H54 (cell line): ENCODE measurements around the gene KRTAP10-5.
"Not testable (repeated sequence)": the region's sequence is repeated elsewhere in the genome, so short reads cannot be mapped to it uniquely, and the experiment has no call there.

Experiments
- DNase-seq: peaks from one replicate; pipeline ENCODE4 v3.0.0; 2011; ENCODE audit warnings: low spot score, mixed read lengths; ENCODE audit not compliant: insufficient read length
- FAIRE-seq: peaks from 3 replicates; lab custom pipeline; 2011; peaks lifted over from hg19 to GRCh38; lab: Jason Lieb, UNC
- POLR2A ChIP-seq: IDR thresholded peaks from 2 replicates; pipeline ENCODE4 v1.6.1; 2011; ENCODE audit warnings: low read depth, mild to moderate bottlenecking, low read length

The KRTAP10-5 gene

GRCh38 chr21:44601596-44602462 is 21.4 kb upstream of the KRTAP10-5 start:
- FAIRE-seq (no peak), DNase-seq (no peak)
- no peak for TF ChIP-seq POLR2A

GRCh38 chr21:44601091-44601490 is 20.7 kb upstream of the KRTAP10-5 start:
- not testable (repeated sequence) for FAIRE-seq, DNase-seq

- not testable (repeated sequence) for DNase-seq, FAIRE-seq
Observed at GRCh38 chr21:44600118-44600978, 19.9 kb upstream of the KRTAP10-5 start, which contains the start of gene KRTAP10-7. TSS of gene KRTAP10-7 (plus strand) at chr21:44600597. CDS start at chr21:44600622, 25 bp downstream.

GRCh38 chr21:44599264-44600029 is 19.0 kb upstream of the KRTAP10-5 start:
- DNase-seq (no peak), FAIRE-seq (no peak)
- no peak for TF ChIP-seq POLR2A

DNA sequence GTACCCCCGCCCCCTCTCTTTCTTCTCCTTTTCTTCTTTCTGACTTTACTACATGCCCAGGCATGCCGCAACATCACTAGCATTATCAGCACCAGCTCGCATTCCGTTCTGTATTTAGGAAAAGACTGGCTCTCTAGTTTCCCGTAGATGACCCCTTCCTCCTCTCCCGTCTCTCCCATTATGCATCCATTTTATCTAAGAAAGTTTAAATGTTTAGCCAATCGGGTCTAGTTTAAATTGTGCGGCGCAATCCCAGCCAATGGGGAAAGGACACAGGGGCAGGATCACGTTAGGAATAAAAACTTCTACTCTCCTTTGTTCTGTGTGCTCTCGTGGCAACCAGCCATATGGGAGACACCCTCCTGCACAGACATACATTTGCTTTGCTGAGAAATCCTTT is 17.7 kb upstream of the KRTAP10-5 start:
- DNase-seq (no peak), FAIRE-seq (no peak)
- no peak for TF ChIP-seq POLR2A

- FAIRE-seq (no peak), DNase-seq (no peak)
- TF ChIP-seq POLR2A, result no peak
Observed at GRCh38 chr21:44596068-44596725, 15.8 kb upstream of the KRTAP10-5 start.

DNA sequence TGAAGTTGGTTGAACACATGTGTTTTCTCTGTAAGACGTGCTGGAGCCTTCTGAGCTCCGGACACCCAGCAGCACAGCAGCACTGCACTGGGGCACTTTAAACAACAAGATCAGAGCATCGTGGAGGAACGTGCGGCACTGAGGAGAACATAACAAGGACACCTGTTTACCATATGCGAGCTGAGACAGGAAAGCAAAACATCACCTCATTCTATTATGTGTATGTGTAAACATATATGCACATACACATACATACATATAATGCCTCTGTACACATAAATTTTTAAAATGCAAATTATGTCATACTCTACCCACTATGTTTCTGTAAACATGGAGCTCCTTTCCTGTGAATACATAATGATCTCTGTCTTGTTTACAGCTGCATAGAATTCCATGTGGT is 15.1 kb upstream of the KRTAP10-5 start:
- TF ChIP-seq POLR2A, result no peak
- FAIRE-seq, result no peak
- DNase-seq, result no peak

GRCh38 chr21:44594406-44594916 is 14.1 kb upstream of the KRTAP10-5 start:
- no peak for DNase-seq
- TF ChIP-seq POLR2A, result no peak
- FAIRE-seq, result no peak

DNA sequence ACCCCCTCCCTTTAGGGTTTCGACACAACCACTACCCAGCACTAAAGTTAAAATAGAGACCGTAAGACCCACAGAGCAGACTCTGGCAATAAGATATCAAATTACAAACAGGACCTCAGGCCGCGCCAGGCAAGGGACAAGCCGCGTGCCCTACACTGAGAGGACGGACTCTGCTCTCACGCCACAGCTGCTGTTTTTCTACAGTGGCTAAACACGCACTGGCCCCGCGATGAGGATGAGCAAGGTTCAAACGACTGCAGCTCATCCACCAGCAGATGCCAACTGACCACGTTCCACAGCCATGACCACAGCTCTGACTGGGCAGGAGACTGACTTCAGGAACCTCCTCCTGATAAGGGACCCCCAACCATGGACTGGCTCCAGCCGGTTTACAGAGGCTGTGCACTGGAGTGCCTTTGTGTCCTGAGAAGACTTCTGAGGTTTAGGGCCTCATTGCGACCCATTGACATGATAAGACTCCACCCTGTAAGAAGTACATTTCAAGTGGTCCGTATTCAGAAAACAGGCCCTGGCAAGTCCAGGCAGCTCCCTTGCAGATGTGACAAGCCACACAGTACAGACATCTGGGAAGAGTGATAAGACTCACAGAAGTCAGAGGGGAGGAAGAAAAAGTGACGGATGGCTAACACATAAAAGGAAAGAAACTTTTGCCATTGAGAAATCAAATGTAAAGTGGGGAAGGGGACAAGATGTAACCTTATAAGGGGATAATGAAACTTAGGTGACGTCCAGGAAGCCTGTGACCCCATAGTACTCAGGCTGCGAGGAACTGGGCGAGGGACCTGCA is 13.4 kb upstream of the KRTAP10-5 start:
- FAIRE-seq, result no peak
- no peak for DNase-seq
- no peak for TF ChIP-seq POLR2A

- no peak for TF ChIP-seq POLR2A
- no peak for DNase-seq
- no peak for FAIRE-seq
Observed at GRCh38 chr21:44592446-44593311, 12.3 kb upstream of the KRTAP10-5 start, which contains the start of gene KRTAP10-6. TSS of gene KRTAP10-6 (minus strand) at chr21:44592505. CDS start at chr21:44592484, 21 bp downstream.

- not testable (repeated sequence) for DNase-seq, FAIRE-seq
Observed at GRCh38 chr21:44591801-44592130, 11.4 kb upstream of the KRTAP10-5 start.

DNA sequence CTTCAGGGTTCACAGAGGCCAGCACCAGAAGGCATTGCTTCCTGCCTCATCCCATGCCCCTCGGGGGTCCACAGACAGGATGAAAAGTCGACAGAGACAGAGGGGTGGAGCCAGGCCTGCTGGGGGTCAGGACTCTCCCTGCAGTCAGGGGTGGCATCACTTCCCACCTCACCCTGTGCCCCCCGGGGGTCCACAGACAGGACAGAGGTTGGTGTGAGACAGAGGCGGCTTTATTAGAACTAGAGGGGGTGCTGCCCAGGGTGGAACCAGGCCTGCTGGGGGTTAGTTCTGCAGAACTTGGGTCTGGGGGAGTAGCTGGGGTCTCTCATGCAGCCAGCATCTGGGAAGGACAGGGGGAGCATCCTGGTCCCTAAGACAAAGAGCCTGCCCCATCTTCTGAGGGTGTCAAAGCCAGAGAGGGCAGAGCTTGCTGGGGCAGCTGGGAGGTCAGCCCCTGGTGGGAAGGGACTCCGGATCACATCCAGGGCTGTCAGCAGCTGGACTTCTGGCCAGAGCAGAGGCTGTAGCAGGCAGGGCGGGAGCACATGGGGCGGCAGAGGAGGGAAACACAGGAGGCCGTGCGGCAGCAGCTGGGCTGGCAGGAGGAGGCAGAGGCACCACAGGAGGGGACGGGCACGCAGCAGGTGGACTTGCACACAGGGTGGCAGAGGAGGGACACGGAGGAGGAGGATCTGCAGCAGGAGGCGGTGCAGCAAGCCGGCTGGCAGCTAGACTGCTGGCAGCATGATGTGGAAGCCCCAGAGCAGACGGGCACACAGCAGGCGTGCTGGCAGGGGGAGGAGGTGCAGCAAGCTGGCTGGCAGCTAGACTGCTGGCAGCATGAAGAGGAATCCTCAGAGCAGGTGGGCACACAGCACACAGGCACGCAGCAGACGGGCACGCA is 10.7 kb upstream of the KRTAP10-5 start:
- DNase-seq, FAIRE-seq: not testable (repeated sequence)
